Loucy (cell line): Measurements from ENCODE around the gene DPCD.

Experiments
- H2AFZ ChIP-seq: fragments of 200-600 bp; sonication (generic); 2 replicates; pipeline ENCODE4 v1.6.0; 2016; ENCODE audit warnings: antibody characterized with exemption, mild to moderate bottlenecking, low read length, moderate library complexity
- H3F3A ChIP-seq: fragments of 200-600 bp; 2 replicates; pipeline ENCODE4 v1.6.0; 2016; ENCODE audit warnings: antibody characterized with exemption, low read depth, mild to moderate bottlenecking
- H3K27me3 ChIP-seq: fragments of 200-600 bp; sonication (generic); 2 replicates; pipeline ENCODE4 v1.6.1; 2014; ENCODE audit warnings: low read length, mild to moderate bottlenecking; ENCODE audit not compliant: insufficient read depth, poor library complexity, severe bottlenecking
- H3K36me3 ChIP-seq: fragments of 200-600 bp; sonication (generic); 2 replicates; pipeline ENCODE4 v1.6.1; 2016; ENCODE audit warnings: low read length; ENCODE audit not compliant: insufficient read depth
- H3K4me1 ChIP-seq: fragments of 200-600 bp; sonication (generic); 2 replicates; pipeline ENCODE4 v1.5.1; 2014; ENCODE audit warnings: low read length, mild to moderate bottlenecking; ENCODE audit not compliant: insufficient read depth, poor library complexity, severe bottlenecking
- H3K4me2 ChIP-seq: fragments of 200-600 bp; sonication (generic); 2 replicates; pipeline ENCODE4 v1.6.0; 2014; ENCODE audit warnings: antibody characterized with exemption, low read length, low read depth, mild to moderate bottlenecking; ENCODE audit not compliant: poor library complexity, severe bottlenecking
- H3K4me3 ChIP-seq: fragments of 200-600 bp; sonication (generic); 2 replicates; pipeline ENCODE4 v1.5.1; 2014; ENCODE audit warnings: low read length, mild to moderate bottlenecking, mixed read lengths; ENCODE audit not compliant: poor library complexity, severe bottlenecking
- H3K79me2 ChIP-seq: fragments of 200-600 bp; sonication (generic); 2 replicates; pipeline ENCODE4 v1.6.1; 2014; ENCODE audit warnings: low read length; ENCODE audit not compliant: insufficient read depth
- H3K9ac ChIP-seq: fragments of 200-600 bp; sonication (generic); 2 replicates; pipeline ENCODE4 v1.6.0; 2014; ENCODE audit warnings: mild to moderate bottlenecking, low read depth, low read length, moderate library complexity; ENCODE audit not compliant: poor library complexity, severe bottlenecking
- H3K9me2 ChIP-seq: fragments of 200-600 bp; sonication (generic); replicated peaks from 2 replicates; pipeline ENCODE4 v1.6.1; 2016; ENCODE audit warnings: low read depth, low read length, mixed read lengths
- H3K9me3 ChIP-seq: fragments of 200-600 bp; sonication (generic); 2 replicates; pipeline ENCODE4 v1.6.1; 2014; ENCODE audit warnings: mild to moderate bottlenecking, antibody characterized with exemption, low read length, low read depth; ENCODE audit not compliant: insufficient read depth
- H4K20me1 ChIP-seq: fragments of 200-600 bp; sonication (generic); 2 replicates; pipeline ENCODE4 v1.6.0; 2014; ENCODE audit warnings: antibody characterized with exemption, low read length, mild to moderate bottlenecking; ENCODE audit not compliant: insufficient read depth, poor library complexity, severe bottlenecking
- EZH2phosphoT487 ChIP-seq: fragments of 200-600 bp; IDR thresholded peaks from 2 replicates; pipeline ENCODE4 v1.6.1; 2018; ENCODE audit warnings: antibody characterized with exemption, mild to moderate bottlenecking, moderate library complexity, borderline replicate concordance
- TF ChIP-seq, protein P1 (sequence below): fragments of 200-600 bp; sonication (generic); conservative IDR thresholded peaks from 2 replicates; pipeline ENCODE4 v1.5.1; 2014; ENCODE audit warnings: mild to moderate bottlenecking, antibody characterized with exemption, low read length

Gene DPCD

DNA sequence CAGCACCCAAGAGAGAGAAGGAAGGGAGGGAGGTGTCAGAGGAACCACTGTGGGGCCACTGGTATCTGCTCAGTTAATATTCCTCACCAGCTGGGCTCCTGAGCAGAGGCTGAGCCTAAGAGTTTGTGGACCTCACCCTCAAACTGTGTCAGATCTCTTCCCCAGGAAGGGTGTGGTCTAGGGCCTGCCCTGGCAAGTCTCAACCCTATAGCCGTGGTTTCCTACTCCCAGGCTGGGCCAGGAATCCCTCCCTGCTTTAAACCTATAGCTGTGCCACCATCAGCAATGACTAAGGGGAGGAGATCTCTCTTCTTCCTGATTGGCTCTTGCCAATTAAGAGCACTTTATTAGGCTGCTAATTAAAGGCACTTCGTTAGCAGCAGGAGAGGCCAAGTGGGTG lies 29.9 kb upstream of the DPCD start:
- H3K9me3 ChIP-seq = no peaks in the 10 kb centered on the region
- peaks cover 5% of the 10 kb centered on the region; the same call in 1 of the 2 replicates for H3K36me3 ChIP-seq
- TF ChIP-seq, protein P1, sequence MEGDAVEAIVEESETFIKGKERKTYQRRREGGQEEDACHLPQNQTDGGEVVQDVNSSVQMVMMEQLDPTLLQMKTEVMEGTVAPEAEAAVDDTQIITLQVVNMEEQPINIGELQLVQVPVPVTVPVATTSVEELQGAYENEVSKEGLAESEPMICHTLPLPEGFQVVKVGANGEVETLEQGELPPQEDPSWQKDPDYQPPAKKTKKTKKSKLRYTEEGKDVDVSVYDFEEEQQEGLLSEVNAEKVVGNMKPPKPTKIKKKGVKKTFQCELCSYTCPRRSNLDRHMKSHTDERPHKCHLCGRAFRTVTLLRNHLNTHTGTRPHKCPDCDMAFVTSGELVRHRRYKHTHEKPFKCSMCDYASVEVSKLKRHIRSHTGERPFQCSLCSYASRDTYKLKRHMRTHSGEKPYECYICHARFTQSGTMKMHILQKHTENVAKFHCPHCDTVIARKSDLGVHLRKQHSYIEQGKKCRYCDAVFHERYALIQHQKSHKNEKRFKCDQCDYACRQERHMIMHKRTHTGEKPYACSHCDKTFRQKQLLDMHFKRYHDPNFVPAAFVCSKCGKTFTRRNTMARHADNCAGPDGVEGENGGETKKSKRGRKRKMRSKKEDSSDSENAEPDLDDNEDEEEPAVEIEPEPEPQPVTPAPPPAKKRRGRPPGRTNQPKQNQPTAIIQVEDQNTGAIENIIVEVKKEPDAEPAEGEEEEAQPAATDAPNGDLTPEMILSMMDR = no peak
- TF ChIP-seq EZH2phosphoT487 = no peak
- H3K4me2 ChIP-seq = peak overlapping the region; percentile 21
- no peaks in the 10 kb centered on the region for H3K9me2 ChIP-seq
- no peak overlapping the region for H2AFZ ChIP-seq
- H3K4me3 ChIP-seq = no peak overlapping the region
- no peaks in the 10 kb centered on the region for H3K27me3 ChIP-seq
- H4K20me1 ChIP-seq = no peaks in the 10 kb centered on the region
- H3F3A ChIP-seq = no peaks in the 10 kb centered on the region
- peak overlapping the region; percentile 60 for H3K9ac ChIP-seq
- peaks cover 22% of the 10 kb centered on the region for H3K4me1 ChIP-seq
- H3K79me2 ChIP-seq = no peaks in the 10 kb centered on the region

DNA sequence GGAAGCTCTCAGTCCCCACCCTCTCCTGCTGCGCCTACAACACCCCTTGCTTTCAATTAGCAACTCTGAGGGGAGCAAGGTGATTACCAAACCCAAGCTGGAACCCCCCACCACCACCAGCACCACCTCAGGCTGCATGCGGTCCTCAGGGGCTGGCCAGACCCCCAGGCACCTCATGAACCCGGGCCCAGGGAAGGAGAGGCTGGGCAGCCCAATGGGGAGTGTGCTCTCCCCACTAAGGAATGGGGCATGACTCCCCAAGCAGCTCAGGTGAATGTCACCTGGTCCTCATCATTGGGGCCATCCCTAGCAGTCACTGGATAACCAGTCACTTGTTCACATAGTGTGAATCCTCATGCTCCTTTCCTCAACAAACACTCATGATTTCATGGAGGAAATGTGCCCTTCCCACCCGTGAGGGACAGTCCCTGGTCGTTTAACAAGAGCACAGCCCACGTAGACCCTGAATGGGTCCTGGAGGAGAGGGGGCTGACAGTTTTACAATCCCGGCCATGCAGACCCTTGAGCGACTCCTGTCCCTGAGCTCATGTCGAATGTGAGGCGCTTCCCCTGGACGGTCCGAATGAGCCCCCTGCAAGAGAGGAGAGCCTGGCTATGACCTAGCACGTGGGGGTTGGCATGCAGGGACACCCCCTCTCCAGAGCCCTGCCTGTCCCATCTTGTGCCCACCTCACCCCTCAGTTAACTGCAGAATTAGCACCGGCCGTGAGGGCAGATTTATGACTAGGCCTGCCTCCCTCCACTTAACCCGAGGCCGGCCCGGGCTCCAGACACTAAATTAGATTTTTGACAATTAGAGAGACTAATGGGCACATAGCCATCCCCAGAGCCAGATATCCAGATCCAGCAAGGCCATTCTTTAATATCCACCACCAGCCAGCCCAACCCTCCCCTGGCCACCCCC lies 29.2 kb upstream of the DPCD start:
- TF ChIP-seq EZH2phosphoT487 = no peak
- TF ChIP-seq, protein P1 = no peak
- Histone ChIP-seq H3K9me3 (no peaks in the 10 kb centered on the region), H3K9ac (peak overlapping the region; percentile 60), H2AFZ (no peak overlapping the region), H3K27me3 (no peaks in the 10 kb centered on the region), H3K36me3 (no peaks in the 10 kb centered on the region), H3F3A (no peaks in the 10 kb centered on the region), H4K20me1 (no peaks in the 10 kb centered on the region), H3K4me1 (peaks cover 22% of the 10 kb centered on the region), H3K4me2 (peak overlapping the region; percentile 21), H3K79me2 (no peaks in the 10 kb centered on the region), H3K4me3 (no peak overlapping the region), H3K9me2 (no peaks in the 10 kb centered on the region)

DNA sequence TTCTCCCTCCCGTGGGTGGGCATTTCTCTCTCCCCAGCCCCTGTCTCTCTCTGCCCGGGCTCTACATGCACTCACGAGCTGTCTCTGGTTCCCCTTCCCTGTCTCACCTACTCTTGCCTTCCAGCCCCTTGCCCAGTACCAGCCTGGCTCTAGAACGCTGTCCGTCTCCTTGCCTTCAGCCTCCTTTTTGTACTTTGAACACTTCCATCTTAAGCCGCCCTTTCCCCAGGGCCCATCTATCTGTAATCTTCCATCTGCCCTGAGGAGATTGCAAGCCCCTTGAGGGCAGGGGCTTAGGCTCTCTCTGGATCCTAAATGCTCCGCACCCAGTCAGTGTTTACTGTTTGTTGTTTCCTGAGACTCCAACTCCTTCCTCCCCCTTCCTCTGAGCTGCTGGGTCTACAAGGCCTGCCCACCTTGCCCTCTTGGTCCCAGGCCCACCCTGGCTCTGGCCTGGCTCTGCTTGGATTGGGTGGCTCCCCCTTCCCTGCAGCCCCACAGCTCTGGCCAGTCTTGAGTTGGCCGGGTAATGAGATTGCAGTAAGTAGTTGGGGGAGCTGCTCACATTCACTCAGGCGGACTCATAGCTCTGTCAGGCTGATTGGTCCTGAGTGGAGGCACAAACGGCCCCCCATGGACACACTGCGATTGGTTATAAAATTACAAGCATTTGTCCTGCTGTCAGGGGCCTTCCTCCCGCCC lies 28.4 kb upstream of the DPCD start:
- Histone ChIP-seq H3K9ac (no peak overlapping the region), H3K4me1 (peaks cover 22% of the 10 kb centered on the region), H3K9me2 (no peaks in the 10 kb centered on the region), H3K9me3 (no peaks in the 10 kb centered on the region), H3K27me3 (no peaks in the 10 kb centered on the region), H3K4me2 (no peak overlapping the region), H3F3A (no peaks in the 10 kb centered on the region), H3K4me3 (no peak overlapping the region), H3K79me2 (no peaks in the 10 kb centered on the region), H2AFZ (no peak overlapping the region), H3K36me3 (no peaks in the 10 kb centered on the region), H4K20me1 (no peaks in the 10 kb centered on the region)
- TF ChIP-seq, protein P1 = no peak
- no peak for TF ChIP-seq EZH2phosphoT487
